Measurements from ENCODE around the gene SMYD3. TPM values are rescaled to one million over a fixed set of nuclear protein-coding genes. Genes with fewer than 3 reads are reported as not detected.
A peak's percentile ranks its signal among the peaks of the same experiment; 100 is the strongest.

Gene SMYD3
- total and polyA plus RNA-seq, 2 of the 13 experiments (the other 11 are each of a cell fraction or from before 2014, with no cell fraction given): 27.7 to 35.8 TPM

DNA sequence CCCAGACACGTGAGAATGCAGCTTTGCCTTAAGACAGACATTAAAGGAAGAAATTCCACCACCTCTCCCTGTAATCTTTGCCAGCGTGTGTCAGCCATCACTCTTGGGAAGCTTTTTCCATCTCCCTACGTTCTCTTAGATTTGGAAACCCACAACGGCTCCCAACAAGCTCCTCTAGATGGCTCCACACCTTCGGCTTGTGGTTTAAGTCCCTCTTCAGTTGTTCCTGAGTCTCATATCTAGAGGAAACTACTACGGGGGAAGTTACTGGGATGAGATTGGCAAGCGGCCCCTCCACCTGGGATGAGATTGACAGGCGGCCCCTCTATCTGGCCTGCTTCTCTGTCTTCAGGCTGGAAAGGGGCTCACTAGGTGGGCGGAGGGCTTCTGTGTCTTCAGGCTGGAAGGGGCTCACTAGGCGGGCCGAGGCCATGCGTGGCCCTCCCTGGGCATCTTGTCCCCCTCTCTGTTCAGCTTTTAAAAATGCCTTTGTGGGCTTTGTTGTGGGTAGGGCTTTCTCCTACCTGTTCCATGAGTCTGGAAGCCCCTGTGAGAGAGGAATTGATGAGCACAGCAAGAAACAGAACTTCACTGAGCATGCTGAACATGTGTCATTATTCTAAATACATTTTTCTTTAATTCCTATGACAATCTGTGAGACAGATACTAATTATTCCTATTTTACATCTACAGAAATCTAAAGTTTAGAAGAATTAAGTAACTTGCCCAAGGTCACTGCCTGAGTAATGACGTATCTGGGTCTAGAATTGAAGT, 681.8 kb downstream of the SMYD3 start:
- H3K27me3 ChIP-seq (ENCODE audit: control insufficient read depth in 1 of 2, insufficient read depth in 2 of 2, low read length in 2 of 2): no peaks in the 10 kb centered on the region
- no peaks in the 10 kb centered on the region for H4K20me1 ChIP-seq (ENCODE audit: insufficient read depth, low read length)
- no peak overlapping the region for H3K9ac ChIP-seq (ENCODE audit: insufficient read depth, low read depth, low read length)
- BruUV-seq (replicated peaks): no TSS peak
- no peak overlapping the region for H2AFZ ChIP-seq (ENCODE audit: low read length)
- ATAC-seq: peak; percentile 53; the same call in 2 of the 3 replicates
- in situ Hi-C loops (cut with HindIII; ENCODE audit: extremely low pct_ligation_motif_present, low pct_unique_long_range_greater_than_20kb) (no loop called here), intact Hi-C loops (cut with micrococcal nuclease; ENCODE audit: unreplicated experiment) (no loop called here)
- no peak overlapping the region for H3K27ac ChIP-seq (ENCODE audit: extremely low read length, insufficient read depth, low read length)
- H3K4me2 ChIP-seq (ENCODE audit: low read depth, low read length): no peak overlapping the region
- POLR2A ChIA-PET: interaction anchor here (1.8 kb wide), 1 partner anchor 16 kb away, joined by 5 read pairs; no protein-coding TSS in a partner anchor
- CTCF ChIA-PET (ENCODE audit: low intra/inter-chr PET ratio, low total read pairs): no interaction called here
- H3K9me3 ChIP-seq (ENCODE audit: low read length): no peaks in the 10 kb centered on the region
- no peaks in the 10 kb centered on the region; a peak in 1 of 5 replicates for H3K36me3 ChIP-seq (replicated peaks in 1 of 2; ENCODE audit: control insufficient read depth in 1 of 2, insufficient read depth in 2 of 2, low read length in 2 of 2)
- no peak for DNase-seq (ENCODE audit: low spot score)
- peaks cover 13% of the 10 kb centered on the region; the same call in 1 of the 2 replicates for H3K4me1 ChIP-seq (ENCODE audit: insufficient read depth, low read length)
- FAIRE-seq: no peak
- no peaks in the 10 kb centered on the region for H3K79me2 ChIP-seq (ENCODE audit: insufficient read depth, low read length)
- no peak overlapping the region for H3K4me3 ChIP-seq (replicated peaks in 1 of 3; ENCODE audit: insufficient read depth in 1 of 3, low read depth in 2 of 3, low read length in 3 of 3)
- 87% methylated on average over 10 of the region's 13 CpGs for WGBS (ENCODE audit: low lambda C conversion rate)
- no peak for TF ChIP-seq ZNF839 (CRISPR knock-in tag; IDR thresholded peaks at IDR 0.05; ENCODE audit: borderline replicate concordance)
- TF ChIP-seq HOXA9 (CRISPR knock-in tag; IDR thresholded peaks at IDR 0.05; ENCODE audit: borderline replicate concordance): no peak
- no peak for TF ChIP-seq HES4 (CRISPR knock-in tag; IDR thresholded peaks at IDR 0.05; ENCODE audit: borderline replicate concordance)
- TF ChIP-seq ZKSCAN8 (CRISPR knock-in tag; IDR thresholded peaks at IDR 0.05; ENCODE audit: borderline replicate concordance): no peak
- TF ChIP-seq SIN3A (IDR thresholded peaks at IDR 0.05; ENCODE audit: borderline replicate concordance, low read depth, low read length): no peak
- TF ChIP-seq, protein P1, sequence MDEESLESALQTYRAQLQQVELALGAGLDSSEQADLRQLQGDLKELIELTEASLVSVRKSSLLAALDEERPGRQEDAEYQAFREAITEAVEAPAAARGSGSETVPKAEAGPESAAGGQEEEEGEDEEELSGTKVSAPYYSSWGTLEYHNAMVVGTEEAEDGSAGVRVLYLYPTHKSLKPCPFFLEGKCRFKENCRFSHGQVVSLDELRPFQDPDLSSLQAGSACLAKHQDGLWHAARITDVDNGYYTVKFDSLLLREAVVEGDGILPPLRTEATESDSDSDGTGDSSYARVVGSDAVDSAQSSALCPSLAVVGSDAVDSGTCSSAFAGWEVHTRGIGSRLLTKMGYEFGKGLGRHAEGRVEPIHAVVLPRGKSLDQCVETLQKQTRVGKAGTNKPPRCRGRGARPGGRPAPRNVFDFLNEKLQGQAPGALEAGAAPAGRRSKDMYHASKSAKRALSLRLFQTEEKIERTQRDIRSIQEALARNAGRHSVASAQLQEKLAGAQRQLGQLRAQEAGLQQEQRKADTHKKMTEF (CRISPR knock-in tag; IDR thresholded peaks at IDR 0.05): no peak
- TF ChIP-seq DNMT3B (CRISPR knock-in tag; conservative IDR thresholded peaks at IDR 0.05): no peak
- no peak for TF ChIP-seq HNRNPUL1 (IDR thresholded peaks at IDR 0.05; ENCODE audit: low read depth, low read length)
- TF ChIP-seq SMYD3 (CRISPR knock-in tag; IDR thresholded peaks at IDR 0.05): no peak
- no peak for TF ChIP-seq NFYC (CRISPR knock-in tag; IDR thresholded peaks at IDR 0.05)
- TF ChIP-seq ZNF432 (CRISPR knock-in tag; IDR thresholded peaks at IDR 0.05; ENCODE audit: borderline replicate concordance): no peak
- TF ChIP-seq, protein P2, sequence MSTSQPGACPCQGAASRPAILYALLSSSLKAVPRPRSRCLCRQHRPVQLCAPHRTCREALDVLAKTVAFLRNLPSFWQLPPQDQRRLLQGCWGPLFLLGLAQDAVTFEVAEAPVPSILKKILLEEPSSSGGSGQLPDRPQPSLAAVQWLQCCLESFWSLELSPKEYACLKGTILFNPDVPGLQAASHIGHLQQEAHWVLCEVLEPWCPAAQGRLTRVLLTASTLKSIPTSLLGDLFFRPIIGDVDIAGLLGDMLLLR (CRISPR knock-in tag; IDR thresholded peaks at IDR 0.05): no peak
- no peak for TF ChIP-seq ZFYVE20 (CRISPR knock-in tag; IDR thresholded peaks at IDR 0.05; ENCODE audit: borderline replicate concordance, low read depth)
- peak; percentile 76 for TF ChIP-seq MAFF (IDR thresholded peaks at IDR 0.05; ENCODE audit: low read depth, low read length)
- no peak for TF ChIP-seq MTF1 (CRISPR knock-in tag; IDR thresholded peaks at IDR 0.05)
- TF ChIP-seq MAFK (conservative IDR thresholded peaks at IDR 0.05 in 1 of 2, IDR thresholded peaks at IDR 0.05 in 1 of 2; ENCODE audit: low read length in 2 of 2): peak; percentile 60 to 86
- TF ChIP-seq POLR2A (IDR thresholded peaks at IDR 0.05; ENCODE audit: insufficient read depth in 1 of 2, low read depth in 2 of 2, low read length in 2 of 2): no peak
- TF ChIP-seq KMT2A (CRISPR knock-in tag; IDR thresholded peaks at IDR 0.05): no peak
- TF ChIP-seq, protein P3, sequence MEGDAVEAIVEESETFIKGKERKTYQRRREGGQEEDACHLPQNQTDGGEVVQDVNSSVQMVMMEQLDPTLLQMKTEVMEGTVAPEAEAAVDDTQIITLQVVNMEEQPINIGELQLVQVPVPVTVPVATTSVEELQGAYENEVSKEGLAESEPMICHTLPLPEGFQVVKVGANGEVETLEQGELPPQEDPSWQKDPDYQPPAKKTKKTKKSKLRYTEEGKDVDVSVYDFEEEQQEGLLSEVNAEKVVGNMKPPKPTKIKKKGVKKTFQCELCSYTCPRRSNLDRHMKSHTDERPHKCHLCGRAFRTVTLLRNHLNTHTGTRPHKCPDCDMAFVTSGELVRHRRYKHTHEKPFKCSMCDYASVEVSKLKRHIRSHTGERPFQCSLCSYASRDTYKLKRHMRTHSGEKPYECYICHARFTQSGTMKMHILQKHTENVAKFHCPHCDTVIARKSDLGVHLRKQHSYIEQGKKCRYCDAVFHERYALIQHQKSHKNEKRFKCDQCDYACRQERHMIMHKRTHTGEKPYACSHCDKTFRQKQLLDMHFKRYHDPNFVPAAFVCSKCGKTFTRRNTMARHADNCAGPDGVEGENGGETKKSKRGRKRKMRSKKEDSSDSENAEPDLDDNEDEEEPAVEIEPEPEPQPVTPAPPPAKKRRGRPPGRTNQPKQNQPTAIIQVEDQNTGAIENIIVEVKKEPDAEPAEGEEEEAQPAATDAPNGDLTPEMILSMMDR (CRISPR knock-in tag; IDR thresholded peaks at IDR 0.05): peak; percentile 16; the same call in 1 of the 2 replicates
- no peak for TF ChIP-seq JUND (CRISPR knock-in tag; IDR thresholded peaks at IDR 0.05)
- TF ChIP-seq ETV6 (CRISPR knock-in tag; conservative IDR thresholded peaks at IDR 0.05): no peak
- no peak for TF ChIP-seq SRSF9 (IDR thresholded peaks at IDR 0.05; ENCODE audit: borderline replicate concordance, insufficient read depth, low read depth, low read length, poor library complexity, severe bottlenecking)
- no peak for TF ChIP-seq HDAC1 (CRISPR knock-in tag; IDR thresholded peaks at IDR 0.05)
